Activated CD4-positive, alpha-beta memory T cell treated with anti-CD3 and anti-CD28 coated beads, Interleukin-2, amount 10 ng/mL, durations not matched to agents 7 days and 5 days (primary cell): ENCODE measurements around the gene EDARADD. TPM values are rescaled to one million over a fixed set of nuclear protein-coding genes. Genes with fewer than 3 reads are reported as not detected.
A peak's percentile ranks its signal among the peaks of the same experiment; 100 is the strongest.

Experiments used
- CTCF ChIA-PET: fragments of 350-600 bp; sonication (Branson Sonifier 250); formaldehyde crosslinking; loops from one replicate; lab custom pipeline; 2021; ENCODE audit warnings: antibody characterized with exemption, inconsistent platforms; lab: Charles Lee
- POLR2A ChIA-PET: fragments of 350-600 bp; sonication (Branson Sonifier 250); formaldehyde crosslinking; loops from one replicate; lab custom pipeline; 2021; ENCODE audit warnings: antibody characterized with exemption; lab: Charles Lee
- DNase-seq: peaks from one replicate; pipeline ENCODE4 v3.0.0-alpha.2; 2020
- H3K27ac Mint-ChIP-seq: one replicate; pipeline ENCODE4 v1.8.0; 2021; ENCODE audit warnings: mild to moderate bottlenecking, mixed read lengths
- H3K27me3 Mint-ChIP-seq: one replicate; pipeline ENCODE4 v1.8.0; 2021; ENCODE audit warnings: mixed read lengths
- H3K36me3 Mint-ChIP-seq: one replicate; pipeline ENCODE4 v1.8.0; 2021; ENCODE audit warnings: low read depth, mixed read lengths
- H3K4me1 Mint-ChIP-seq: one replicate; pipeline ENCODE4 v1.8.0; 2021; ENCODE audit warnings: mixed read lengths
- H3K4me3 Mint-ChIP-seq: one replicate; pipeline ENCODE4 v1.8.0; 2021; ENCODE audit warnings: mild to moderate bottlenecking, mixed read lengths
- H3K9me3 Mint-ChIP-seq: one replicate; pipeline ENCODE4 v1.8.0; 2021; ENCODE audit warnings: mixed read lengths
- total RNA-seq, 2 experiments: library from RNA; stranded (reverse); gene quantifications; one replicate each; pipeline ENCODE4 v1.2.3, GENCODE V29; 2021

Gene EDARADD
- total RNA-seq, 2 experiments from 2014 or later = 5.4 to 6.2 TPM

- H3K9me3 Mint-ChIP-seq = no peaks in the 10 kb centered on the region
- H3K4me1 Mint-ChIP-seq = peaks cover 39% of the 10 kb centered on the region
- H3K27me3 Mint-ChIP-seq = peaks cover 6% of the 10 kb centered on the region
- H3K36me3 Mint-ChIP-seq = peaks cover 4% of the 10 kb centered on the region
- ChIA-PET CTCF (no interaction called here), POLR2A (no interaction called here)
- H3K4me3 Mint-ChIP-seq = peak overlapping the region; percentile 84
- H3K27ac Mint-ChIP-seq = peak overlapping the region; percentile 72
- DNase-seq = no peak
Observed at GRCh38 chr1:236396665-236397043, 2.6 kb downstream of the EDARADD start.

GRCh38 chr1:236397173-236397759 is 3.2 kb downstream of the EDARADD start:
- DNase-seq = no peak
- Mint-ChIP-seq H3K27me3 (peaks cover 6% of the 10 kb centered on the region), H3K36me3 (peaks cover 4% of the 10 kb centered on the region), H3K27ac (no peak overlapping the region), H3K4me1 (peaks cover 39% of the 10 kb centered on the region), H3K4me3 (peak overlapping the region; percentile 84), H3K9me3 (no peaks in the 10 kb centered on the region)
- ChIA-PET CTCF (no interaction called here), POLR2A (no interaction called here)

- no peak overlapping the region for H3K4me3 Mint-ChIP-seq
- no peaks in the 10 kb centered on the region for H3K9me3 Mint-ChIP-seq
- peaks cover 6% of the 10 kb centered on the region for H3K27me3 Mint-ChIP-seq
- H3K27ac Mint-ChIP-seq = no peak overlapping the region
- peaks cover 4% of the 10 kb centered on the region for H3K36me3 Mint-ChIP-seq
- no peak for DNase-seq
- ChIA-PET CTCF (interaction anchor here (0.5 kb wide), 1 partner anchor 51 kb away, joined by 3 read pairs; no protein-coding TSS in a partner anchor), POLR2A (interaction anchor here (0.6 kb wide), 1 partner anchor 14 kb away, joined by 3 read pairs; no protein-coding TSS in a partner anchor)
- peaks cover 34% of the 10 kb centered on the region for H3K4me1 Mint-ChIP-seq
Observed at GRCh38 chr1:236398538-236398937, 4.5 kb downstream of the EDARADD start.

- Mint-ChIP-seq H3K27me3 (peaks cover 6% of the 10 kb centered on the region), H3K4me1 (peaks cover 23% of the 10 kb centered on the region), H3K36me3 (peaks cover 4% of the 10 kb centered on the region), H3K27ac (no peak overlapping the region), H3K4me3 (no peak overlapping the region), H3K9me3 (no peaks in the 10 kb centered on the region)
- no peak for DNase-seq
- ChIA-PET CTCF (no interaction called here), POLR2A (no interaction called here)
Observed at GRCh38 chr1:236400061-236400603, 6.0 kb downstream of the EDARADD start.

- Mint-ChIP-seq H3K27me3 (no peaks in the 10 kb centered on the region), H3K4me1 (peaks cover 15% of the 10 kb centered on the region), H3K4me3 (no peak overlapping the region), H3K9me3 (no peaks in the 10 kb centered on the region), H3K27ac (no peak overlapping the region), H3K36me3 (no peaks in the 10 kb centered on the region)
- ChIA-PET CTCF (no interaction called here), POLR2A (no interaction called here)
- no peak for DNase-seq
Observed at GRCh38 chr1:236401698-236402097, 7.6 kb downstream of the EDARADD start.

- Mint-ChIP-seq H3K27ac (no peak overlapping the region), H3K36me3 (no peaks in the 10 kb centered on the region), H3K4me1 (peaks cover 9% of the 10 kb centered on the region), H3K27me3 (no peaks in the 10 kb centered on the region), H3K4me3 (no peak overlapping the region), H3K9me3 (no peaks in the 10 kb centered on the region)
- POLR2A ChIA-PET = no interaction called here
- CTCF ChIA-PET = interaction anchor here (0.6 kb wide), 1 partner anchor 415 kb away, joined by 4 read pairs; no protein-coding TSS in a partner anchor
- DNase-seq = no peak
Observed at GRCh38 chr1:236403905-236404696, 10.0 kb downstream of the EDARADD start.

- Mint-ChIP-seq H3K4me1 (no peaks in the 10 kb centered on the region), H3K27ac (no peak overlapping the region), H3K4me3 (no peak overlapping the region), H3K36me3 (no peaks in the 10 kb centered on the region), H3K27me3 (no peaks in the 10 kb centered on the region), H3K9me3 (no peaks in the 10 kb centered on the region)
- no peak for DNase-seq
- ChIA-PET POLR2A (no interaction called here), CTCF (no interaction called here)
Observed at GRCh38 chr1:236407059-236407458, 13.0 kb downstream of the EDARADD start.

GRCh38 chr1:236413688-236414087 is 19.6 kb downstream of the EDARADD start:
- no peaks in the 10 kb centered on the region for H3K27me3 Mint-ChIP-seq
- CTCF ChIA-PET = no interaction called here
- H3K36me3 Mint-ChIP-seq = peaks cover 3% of the 10 kb centered on the region
- no peak for DNase-seq
- H3K4me3 Mint-ChIP-seq = no peak overlapping the region
- H3K27ac Mint-ChIP-seq = no peak overlapping the region
- no peaks in the 10 kb centered on the region for H3K9me3 Mint-ChIP-seq
- POLR2A ChIA-PET = no interaction called here
- peaks cover 15% of the 10 kb centered on the region for H3K4me1 Mint-ChIP-seq

- POLR2A ChIA-PET = interaction anchor here (1.2 to 1.8 kb wide), 2 partner anchors 22 to 101 kb away, joined by 3 to 4 read pairs; partner anchors contain the start of gene EDARADD
- Mint-ChIP-seq H3K27me3 (no peaks in the 10 kb centered on the region), H3K27ac (peak overlapping the region; percentile 75), H3K4me1 (peaks cover 15% of the 10 kb centered on the region), H3K4me3 (peak overlapping the region; percentile 57), H3K9me3 (no peaks in the 10 kb centered on the region), H3K36me3 (peaks cover 7% of the 10 kb centered on the region)
- CTCF ChIA-PET = no interaction called here
- peak; percentile 20 for DNase-seq
Observed at GRCh38 chr1:236416165-236416564, 22.1 kb downstream of the EDARADD start.

- no peaks in the 10 kb centered on the region for H3K9me3 Mint-ChIP-seq
- H3K4me1 Mint-ChIP-seq = peaks cover 15% of the 10 kb centered on the region
- H3K36me3 Mint-ChIP-seq = peaks cover 8% of the 10 kb centered on the region
- ChIA-PET POLR2A (interaction anchor here (1.2 to 1.8 kb wide), 2 partner anchors 23 to 99 kb away, joined by 3 to 4 read pairs; partner anchors contain the start of gene EDARADD), CTCF (interaction anchor here (1.2 kb wide), 1 partner anchor 23 kb away, joined by 3 read pairs; the partner anchor contains the start of gene EDARADD)
- no peak overlapping the region for H3K27ac Mint-ChIP-seq
- H3K4me3 Mint-ChIP-seq = no peak overlapping the region
- DNase-seq = no peak
- no peaks in the 10 kb centered on the region for H3K27me3 Mint-ChIP-seq
Observed at GRCh38 chr1:236417336-236417735, 23.2 kb downstream of the EDARADD start.

- peaks cover 18% of the 10 kb centered on the region for H3K4me1 Mint-ChIP-seq
- POLR2A ChIA-PET = no interaction called here
- peaks cover 8% of the 10 kb centered on the region for H3K36me3 Mint-ChIP-seq
- H3K4me3 Mint-ChIP-seq = no peak overlapping the region
- H3K27ac Mint-ChIP-seq = no peak overlapping the region
- no peaks in the 10 kb centered on the region for H3K9me3 Mint-ChIP-seq
- CTCF ChIA-PET = no interaction called here
- H3K27me3 Mint-ChIP-seq = no peaks in the 10 kb centered on the region
- DNase-seq = no peak
Observed at GRCh38 chr1:236419502-236419901, 25.4 kb downstream of the EDARADD start.

- CTCF ChIA-PET = no interaction called here
- no peak overlapping the region for H3K27ac Mint-ChIP-seq
- DNase-seq = no peak
- H3K4me3 Mint-ChIP-seq = no peak overlapping the region
- POLR2A ChIA-PET = no interaction called here
- peaks cover 22% of the 10 kb centered on the region for H3K4me1 Mint-ChIP-seq
- no peaks in the 10 kb centered on the region for H3K9me3 Mint-ChIP-seq
- no peaks in the 10 kb centered on the region for H3K27me3 Mint-ChIP-seq
- H3K36me3 Mint-ChIP-seq = peaks cover 4% of the 10 kb centered on the region
Observed at GRCh38 chr1:236421022-236421421, 26.9 kb downstream of the EDARADD start.

- no peak for DNase-seq
- Mint-ChIP-seq H3K4me3 (no peak overlapping the region), H3K4me1 (peaks cover 17% of the 10 kb centered on the region), H3K9me3 (no peaks in the 10 kb centered on the region), H3K36me3 (peaks cover 4% of the 10 kb centered on the region), H3K27ac (no peak overlapping the region), H3K27me3 (no peaks in the 10 kb centered on the region)
- POLR2A ChIA-PET = no interaction called here
- CTCF ChIA-PET = no interaction called here
Observed at GRCh38 chr1:236421850-236422516, 27.9 kb downstream of the EDARADD start.
